Hepatocyte (in vitro differentiated cells): ENCODE data around the gene LENG8.
"Not testable (repeated sequence)": the region's sequence is repeated elsewhere in the genome, so short reads cannot be mapped to it uniquely, and the experiment has no call there.

Source experiments
- CTCF ChIP-seq: fragments of 200-600 bp; sonication (generic); IDR thresholded peaks from 2 replicates; pipeline ENCODE4 v1.5.1; 2016; ENCODE audit warnings: antibody characterized with exemption, mild to moderate bottlenecking; ENCODE audit not compliant: poor library complexity
- EZH2phosphoT487 ChIP-seq: fragments of 200-600 bp; sonication (generic); IDR thresholded peaks from one replicate; pipeline ENCODE4 v1.6.1; 2018; ENCODE audit warnings: antibody characterized with exemption, mild to moderate bottlenecking, low read depth, moderate library complexity; ENCODE audit not compliant: unreplicated experiment, severe bottlenecking

DNA sequence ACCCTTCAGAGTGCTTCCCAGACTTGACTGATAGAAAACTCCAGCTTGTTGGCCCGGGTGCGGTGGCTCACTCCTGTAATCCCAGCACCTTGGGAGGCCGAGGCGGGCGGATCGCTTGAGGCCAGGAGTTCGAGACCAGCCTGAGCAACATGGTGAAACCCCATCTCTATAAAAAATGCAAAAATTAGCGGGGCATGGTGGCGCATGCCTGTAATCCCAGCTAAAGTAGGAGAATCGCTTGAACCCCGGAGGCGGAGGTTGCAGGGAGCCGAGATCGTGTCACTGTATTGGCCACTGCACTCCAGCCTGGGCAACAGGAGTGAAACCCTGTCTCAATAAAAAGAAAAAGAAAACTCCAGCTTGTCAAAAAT is 17.1 kb downstream of the LENG8 start:
- TF ChIP-seq CTCF, EZH2phosphoT487: not testable (repeated sequence)
